Activated CD4-positive, CD25-positive, alpha-beta regulatory T cell treated with anti-CD3 and anti-CD28 coated beads, Interleukin-2, amount 50 U/mL, for 16 hours (primary cell): Measurements from ENCODE around the gene EFCAB14.
"Not testable (repeated sequence)": the region's sequence is repeated elsewhere in the genome, so short reads cannot be mapped to it uniquely, and the experiment has no call there.

Experiments used
- DNase-seq: peaks from one replicate; pipeline ENCODE4 v3.0.0-alpha.2; 2020; ENCODE audit warnings: low read depth, low spot score

The EFCAB14 gene

GRCh38 chr1:46654012-46654411 is 64.9 kb downstream of the EFCAB14 start:
- DNase-seq = no peak

- no peak for DNase-seq
Measured at GRCh38 chr1:46653405-46653958, 65.4 kb downstream of the EFCAB14 start.

GRCh38 chr1:46652321-46653100 is 66.4 kb downstream of the EFCAB14 start:
- DNase-seq = no peak

GRCh38 chr1:46651152-46651551 is 67.8 kb downstream of the EFCAB14 start:
- not testable (repeated sequence) for DNase-seq

GRCh38 chr1:46650491-46650890 is 68.4 kb downstream of the EFCAB14 start:
- no peak for DNase-seq

- no peak for DNase-seq
Measured at GRCh38 chr1:46649764-46650163, 69.2 kb downstream of the EFCAB14 start.

GRCh38 chr1:46647611-46648010 is 71.3 kb downstream of the EFCAB14 start:
- no peak for DNase-seq

GRCh38 chr1:46646844-46647243 is 72.1 kb downstream of the EFCAB14 start:
- no peak for DNase-seq

GRCh38 chr1:46646331-46646730 is 72.6 kb downstream of the EFCAB14 start:
- no peak for DNase-seq

- no peak for DNase-seq
Measured at GRCh38 chr1:46645815-46646214, 73.1 kb downstream of the EFCAB14 start.

GRCh38 chr1:46643368-46643775 is 75.5 kb downstream of the EFCAB14 start:
- DNase-seq = no peak

GRCh38 chr1:46642115-46642680 is 76.7 kb downstream of the EFCAB14 start:
- no peak for DNase-seq

- DNase-seq = no peak
Measured at GRCh38 chr1:46639547-46639946, 79.4 kb downstream of the EFCAB14 start.

GRCh38 chr1:46638921-46639320 is 80.0 kb downstream of the EFCAB14 start:
- DNase-seq = no peak

- no peak for DNase-seq
Measured at GRCh38 chr1:46637444-46638083, 81.3 kb downstream of the EFCAB14 start.

- DNase-seq = no peak
Measured at GRCh38 chr1:46635205-46635604, 83.7 kb downstream of the EFCAB14 start.

GRCh38 chr1:46630719-46631118 is 88.2 kb downstream of the EFCAB14 start:
- no peak for DNase-seq
